HG03521 (cell line): Measurements from ENCODE around the gene ECD.
A peak's percentile ranks its signal among the peaks of the same experiment; 100 is the strongest.

Experiments used
- ATAC-seq: cut with Tn5 transposase; IDR thresholded peaks from one replicate; pipeline ENCODE4 v1.9.1; 2021; ENCODE audit warnings: mild to moderate bottlenecking, moderate library complexity; ENCODE audit not compliant: unreplicated experiment

Gene ECD

GRCh38 chr10:73099141-73099540, 68.7 kb downstream of the ECD start:
- ATAC-seq, result no peak

DNA sequence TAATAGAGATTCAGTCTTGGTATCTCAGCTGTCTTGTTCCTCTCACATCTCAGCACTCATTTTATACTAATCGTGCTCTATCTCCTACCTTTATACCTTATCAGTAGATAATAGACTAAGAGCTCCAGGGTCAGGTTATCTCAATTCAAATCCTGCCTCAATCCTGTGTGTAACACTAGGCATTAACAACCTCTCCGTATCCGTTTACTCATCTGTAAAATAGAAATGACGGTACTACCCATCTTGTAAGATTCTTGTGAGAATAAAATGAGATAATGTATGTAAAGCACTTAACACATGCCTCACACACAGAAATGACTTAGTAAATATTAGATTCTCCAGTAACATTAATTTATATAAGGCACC, 70.5 kb downstream of the ECD start:
- ATAC-seq, result no peak

GRCh38 chr10:73096449-73097304, 71.1 kb downstream of the ECD start, which contains the start of gene P4HA1:
Gene P4HA1, minus strand, starts transcription at chr10:73096866. Its CDS starts 21,983 bp downstream, at chr10:73074883.
- ATAC-seq, result peak; percentile 89

DNA sequence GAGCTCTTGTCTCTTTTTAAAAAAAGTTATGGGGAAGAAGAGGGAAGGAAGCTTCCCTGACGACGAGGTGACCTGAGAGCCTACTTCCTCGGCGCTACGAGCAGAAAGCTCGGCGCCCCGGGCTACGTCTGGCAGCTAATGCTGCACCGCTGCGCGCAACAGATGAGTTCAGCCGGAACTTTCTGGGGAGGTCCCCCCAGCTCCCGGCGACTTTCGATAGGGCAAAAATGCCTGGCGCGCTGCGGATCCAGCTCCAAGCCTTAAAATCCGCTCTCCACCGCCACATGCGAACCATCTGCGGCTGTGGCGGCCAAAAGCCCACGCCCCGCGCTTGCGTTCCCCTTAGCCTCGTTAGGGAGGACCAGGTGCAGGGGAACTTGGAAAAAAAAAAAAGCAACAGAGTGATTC, 71.8 kb downstream of the ECD start:
- ATAC-seq, result no peak

DNA sequence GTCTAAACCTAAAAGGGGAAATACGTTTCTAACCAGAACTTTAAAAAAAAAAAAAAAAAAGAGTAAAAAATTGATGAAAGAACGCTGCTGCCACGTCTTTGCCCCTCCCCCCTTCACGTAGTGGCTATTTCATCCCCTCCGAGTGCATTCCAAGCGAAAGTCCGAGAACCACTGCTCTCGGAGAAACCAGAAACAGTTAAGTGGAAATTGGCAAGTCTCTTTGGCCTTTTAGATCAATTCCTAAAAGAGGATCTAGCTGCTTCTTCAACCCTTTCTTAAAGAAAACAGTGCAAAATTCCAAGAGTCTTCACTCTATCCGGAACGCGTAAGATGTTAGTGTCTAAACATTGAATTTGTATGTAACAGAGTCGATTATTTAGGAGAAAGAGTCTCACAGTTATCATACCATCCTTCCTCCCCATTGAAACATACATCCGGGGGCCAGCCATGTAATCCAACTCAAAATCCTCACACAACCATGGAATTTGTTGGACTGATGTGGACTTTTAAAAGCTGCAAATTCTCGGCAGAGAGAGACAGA, 72.3 kb downstream of the ECD start:
- ATAC-seq, result no peak

DNA sequence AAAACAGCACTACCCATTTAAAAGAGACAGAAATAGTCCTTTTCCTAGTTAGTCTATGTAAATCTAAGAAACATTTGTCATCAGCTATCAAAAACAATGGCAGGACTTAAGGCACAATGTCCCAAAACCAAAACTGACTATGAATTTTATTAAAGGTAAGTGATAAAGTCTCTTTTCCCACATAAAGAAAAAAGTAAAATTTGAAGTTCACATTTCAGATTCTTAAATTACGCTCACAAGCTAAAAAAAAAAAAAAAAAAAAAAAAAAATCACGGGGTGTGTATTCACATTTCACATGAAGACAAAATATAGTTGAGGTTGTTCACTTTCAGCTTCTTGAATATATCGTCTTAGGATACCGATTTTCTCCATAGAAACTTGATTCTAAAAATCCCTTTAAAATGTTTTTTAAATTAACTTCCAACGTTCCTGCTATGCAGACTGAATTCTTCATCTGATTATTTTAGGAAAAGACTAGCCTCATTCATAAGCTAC, 72.8 kb downstream of the ECD start:
- no peak for ATAC-seq

DNA sequence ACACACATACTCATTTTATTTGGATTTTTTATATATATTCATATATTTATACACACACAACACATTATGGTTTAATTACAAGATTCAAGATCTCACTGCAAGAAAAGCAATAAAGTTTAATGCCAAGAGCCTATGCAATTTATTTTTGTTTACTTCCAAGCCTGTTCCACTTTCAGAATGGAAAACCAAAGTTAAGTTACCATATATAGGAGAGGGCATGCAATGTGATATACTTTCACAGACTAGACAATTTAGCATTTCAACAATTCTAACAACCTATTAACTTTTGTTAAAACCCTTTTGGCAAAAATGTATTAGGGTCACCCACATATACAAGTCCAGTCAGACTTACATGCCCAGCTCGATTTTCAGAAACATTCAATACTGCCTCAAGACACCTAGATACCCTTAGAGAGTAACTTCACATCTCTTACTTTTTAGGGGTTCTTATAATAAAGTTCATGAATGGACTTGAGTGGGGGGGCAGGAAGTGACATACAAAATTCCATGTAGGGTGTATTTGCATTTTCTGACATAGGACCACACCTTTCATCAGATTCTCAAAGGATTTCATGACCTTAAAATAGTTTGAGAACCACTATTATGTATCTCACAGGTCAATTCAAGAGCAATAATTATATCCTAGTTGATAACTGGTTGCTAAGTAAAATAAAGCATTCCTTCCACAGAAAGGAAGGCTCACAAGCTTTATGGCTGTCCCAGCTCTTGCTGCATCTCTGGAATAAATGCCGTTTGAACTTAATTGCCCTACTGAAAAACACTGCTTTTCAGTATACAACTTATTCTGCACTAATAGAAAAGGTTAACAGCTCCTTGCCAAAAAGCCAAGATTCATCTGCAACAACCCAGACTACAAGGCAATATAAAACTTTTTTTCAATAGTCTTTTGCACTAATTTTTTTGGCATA, 73.6 kb downstream of the ECD start:
- ATAC-seq, result no peak

- no peak for ATAC-seq
Observed at GRCh38 chr10:73092830-73093229, 75.0 kb downstream of the ECD start.

- no peak for ATAC-seq
Observed at GRCh38 chr10:73088304-73088703, 79.5 kb downstream of the ECD start.

DNA sequence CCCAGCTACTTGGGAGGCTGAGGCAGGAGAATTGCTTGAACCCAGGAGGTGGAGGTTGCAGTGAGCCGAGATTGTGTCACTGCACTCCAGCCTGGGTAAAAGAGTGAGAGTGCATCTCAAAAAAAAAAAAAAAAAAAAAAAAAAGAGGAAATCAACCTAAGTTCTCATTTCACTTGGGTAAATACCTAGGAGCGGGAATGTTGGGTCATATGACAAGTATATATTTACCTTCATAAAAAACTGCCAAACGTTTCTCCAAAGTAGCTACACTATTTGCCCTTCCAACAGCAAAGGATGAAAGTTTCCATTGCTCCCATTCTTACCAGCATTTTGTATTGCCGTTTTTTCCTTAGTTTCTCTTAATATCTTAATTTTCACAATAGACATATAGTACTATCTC, 81.0 kb downstream of the ECD start:
- no peak for ATAC-seq

- no peak for ATAC-seq
Observed at GRCh38 chr10:73084209-73084608, 83.6 kb downstream of the ECD start.
